Liver (tissue), 9 donors: Measurements from ENCODE around the gene MGAT4A. TPM values are rescaled to one million over a fixed set of nuclear protein-coding genes. Genes with fewer than 3 reads are reported as not detected.
"Not testable (repeated sequence)": the region's sequence is repeated elsewhere in the genome, so short reads cannot be mapped to it uniquely, and the experiment has no call there.

Experiments
- DNase-seq: peaks from one replicate; pipeline ENCODE4 v3.0.0-alpha.2; 2017; ENCODE audit warnings: low spot score
- H3K27ac ChIP-seq, 2 donors: one replicate each; pipeline ENCODE4 v1.7.0; 2013; ENCODE audit warnings: inconsistent platforms in 2 of 2, low read length in 2 of 2, control low read depth in 1 of 2, low read depth in 1 of 2, mild to moderate bottlenecking in 1 of 2
- H3K27me3 ChIP-seq, 4 donors: one replicate each; pipeline versions ENCODE4 v1.6.1 to v1.7.0; 2013; ENCODE audit warnings: low read length in 3 of 4, inconsistent platforms in 1 of 4, mild to moderate bottlenecking in 1 of 4, moderate library complexity in 1 of 4; ENCODE audit not compliant: control insufficient read depth in 4 of 4, insufficient read depth in 4 of 4
- H3K36me3 ChIP-seq, 4 donors: one replicate each; pipeline versions ENCODE4 v1.6.1 to v1.7.0; 2013; ENCODE audit warnings: low read length in 3 of 4, mild to moderate bottlenecking in 3 of 4, low read depth in 1 of 4, moderate library complexity in 1 of 4; ENCODE audit not compliant: control insufficient read depth in 4 of 4, insufficient read depth in 3 of 4
- H3K4me1 ChIP-seq, 4 donors: one replicate each; pipeline versions ENCODE4 v1.6.1 to v1.7.0; 2013; ENCODE audit warnings: low read length in 3 of 4, mild to moderate bottlenecking in 3 of 4, moderate library complexity in 1 of 4; ENCODE audit not compliant: control insufficient read depth in 4 of 4, insufficient read depth in 4 of 4
- H3K4me3 ChIP-seq, 3 donors: one replicate each; pipeline versions ENCODE4 v1.6.1 to v1.7.0; 2013; ENCODE audit warnings: low read length in 3 of 3, control low read depth in 1 of 3, low read depth in 1 of 3, mild to moderate bottlenecking in 1 of 3
- H3K9ac ChIP-seq, 2 donors: one replicate each; pipeline ENCODE4 v1.7.0; 2013; ENCODE audit warnings: low read length in 2 of 2, mild to moderate bottlenecking in 2 of 2, moderate library complexity in 2 of 2, control low read depth in 1 of 2, low read depth in 1 of 2
- H3K9me3 ChIP-seq, 4 donors: one replicate each; pipeline versions ENCODE4 v1.6.1 to v1.7.0; 2013; ENCODE audit warnings: low read length in 3 of 4; ENCODE audit not compliant: control insufficient read depth in 4 of 4
- FOXA1 ChIP-seq: IDR thresholded peaks from 2 replicates; pipeline ENCODE4 v1.6.1; 2016; ENCODE audit warnings: antibody characterized with exemption
- FOXA2 ChIP-seq: IDR thresholded peaks from 2 replicates; pipeline ENCODE4 v1.6.1; 2016; ENCODE audit warnings: antibody characterized with exemption
- HNF4A ChIP-seq, 2 donors: conservative IDR thresholded peaks; 2 replicates each; pipeline ENCODE4 v1.6.1; 2016; ENCODE audit warnings: antibody characterized with exemption in 2 of 2, mild to moderate bottlenecking in 2 of 2
- HNF4G ChIP-seq: IDR thresholded peaks from 2 replicates; pipeline ENCODE4 v1.6.1; 2016; ENCODE audit warnings: antibody characterized with exemption
- JUND ChIP-seq, 2 donors: IDR thresholded peaks; 2 replicates each; pipeline ENCODE4 v1.6.1; 2016; ENCODE audit warnings: antibody characterized with exemption in 2 of 2
- NR2F2 ChIP-seq: IDR thresholded peaks from 2 replicates; pipeline ENCODE4 v1.6.1; 2016; ENCODE audit warnings: antibody characterized with exemption
- RAD21 ChIP-seq, 2 donors: IDR thresholded peaks; 2 replicates each; pipeline ENCODE4 v1.6.1; 2016; ENCODE audit warnings: antibody characterized with exemption in 2 of 2, mild to moderate bottlenecking in 2 of 2
- REST ChIP-seq: IDR thresholded peaks from 2 replicates; pipeline ENCODE4 v1.6.1; 2016; ENCODE audit warnings: antibody characterized with exemption, mild to moderate bottlenecking
- TAF1 ChIP-seq: conservative IDR thresholded peaks from 2 replicates; pipeline ENCODE4 v1.6.1; 2016; ENCODE audit warnings: antibody characterized with exemption, mild to moderate bottlenecking
- YY1 ChIP-seq: IDR thresholded peaks from 2 replicates; pipeline ENCODE4 v1.6.1; 2016; ENCODE audit warnings: antibody characterized with exemption, mild to moderate bottlenecking
- whole genome bisulfite sequencing: extraction: QIAGEN DNeasy Blood & Tissue Kit; methylation state at CpG from one replicate; pipeline ENCODE4 v1.1.7; 2013; 5-methylcytosine and 5-hydroxymethylcytosine counted together
- polyA plus RNA-seq, 2 donors: library from polyadenylated mRNA; stranded (reverse) in 1 of 2; unstranded in 1 of 2; fragments of 200-250 nt in 1 of 2; fragments of >200 nt in 1 of 2; fragmentation: Nextera tagmentation in 1 of 2; extraction: Ambion mirVana in 1 of 2; gene quantifications; one replicate each; pipeline versions ENCODE4 v1.2.1 to v1.2.3, GENCODE V29; 2013 to 2015
- total RNA-seq, 2 donors: library from RNA; depleted of rRNA; stranded (reverse); fragments of >200 nt; gene quantifications; one replicate each; pipeline ENCODE4 v1.2.3, GENCODE V29; 2014
- TF ChIP-seq, protein P1 (sequence below): fragments of 150-350 bp; IDR thresholded peaks from 2 replicates; pipeline ENCODE4 v1.5.1; 2017; ENCODE audit warnings: improper control_type of control experiment, low read depth, low read length; ENCODE audit not compliant: missing input control
- TF ChIP-seq, protein P2 (sequence below): IDR thresholded peaks from 2 replicates; pipeline ENCODE4 v1.6.1; 2016; ENCODE audit warnings: antibody characterized with exemption
- TF ChIP-seq, protein P3 (sequence below): IDR thresholded peaks from 2 replicates; pipeline ENCODE4 v1.6.1; 2016; ENCODE audit warnings: antibody characterized with exemption
- TF ChIP-seq, protein P4 (sequence below): IDR thresholded peaks from 2 replicates; pipeline ENCODE4 v1.6.1; 2016; ENCODE audit warnings: antibody characterized with exemption
- donor health status: healthy.
- donor health status: healthy.
- donor health status: healthy.
- donor health status: healthy.
- donor health status: healthy.

The MGAT4A gene
- total and polyA plus RNA-seq, 4 donors, result 2.7 to 17.3 (median 5.4) TPM

- H3K27me3 ChIP-seq, result no peaks in the 10 kb centered on the region
These were observed 22.9 kb upstream of the MGAT4A start for GRCh38 chr2:98753801-98754200.

GRCh38 chr2:98752711-98753110 is 21.8 kb upstream of the MGAT4A start:
- H3K27me3 ChIP-seq, H3K27ac ChIP-seq, H3K4me1 ChIP-seq, H3K4me3 ChIP-seq, H3K9ac ChIP-seq, DNase-seq, H3K9me3 ChIP-seq, H3K36me3 ChIP-seq: not testable (repeated sequence)
- WGBS, result 89% methylated on average over 4 of the region's 4 CpGs

More at GRCh38 chr2:98753801-98754200, 22.9 kb upstream of the MGAT4A start:
- Histone ChIP-seq H3K9ac (no peak overlapping the region), H3K9me3 (no peaks in the 10 kb centered on the region), H3K4me3 (no peak overlapping the region), H3K36me3 (no peaks in the 10 kb centered on the region), H3K4me1 (no peaks in the 10 kb centered on the region), H3K27ac (no peak overlapping the region)
- DNase-seq, result no peak
- TF ChIP-seq, protein P1, sequence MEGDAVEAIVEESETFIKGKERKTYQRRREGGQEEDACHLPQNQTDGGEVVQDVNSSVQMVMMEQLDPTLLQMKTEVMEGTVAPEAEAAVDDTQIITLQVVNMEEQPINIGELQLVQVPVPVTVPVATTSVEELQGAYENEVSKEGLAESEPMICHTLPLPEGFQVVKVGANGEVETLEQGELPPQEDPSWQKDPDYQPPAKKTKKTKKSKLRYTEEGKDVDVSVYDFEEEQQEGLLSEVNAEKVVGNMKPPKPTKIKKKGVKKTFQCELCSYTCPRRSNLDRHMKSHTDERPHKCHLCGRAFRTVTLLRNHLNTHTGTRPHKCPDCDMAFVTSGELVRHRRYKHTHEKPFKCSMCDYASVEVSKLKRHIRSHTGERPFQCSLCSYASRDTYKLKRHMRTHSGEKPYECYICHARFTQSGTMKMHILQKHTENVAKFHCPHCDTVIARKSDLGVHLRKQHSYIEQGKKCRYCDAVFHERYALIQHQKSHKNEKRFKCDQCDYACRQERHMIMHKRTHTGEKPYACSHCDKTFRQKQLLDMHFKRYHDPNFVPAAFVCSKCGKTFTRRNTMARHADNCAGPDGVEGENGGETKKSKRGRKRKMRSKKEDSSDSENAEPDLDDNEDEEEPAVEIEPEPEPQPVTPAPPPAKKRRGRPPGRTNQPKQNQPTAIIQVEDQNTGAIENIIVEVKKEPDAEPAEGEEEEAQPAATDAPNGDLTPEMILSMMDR, result no peak
- no peak for TF ChIP-seq RAD21 (IDR thresholded peaks at IDR 0.05)
- TF ChIP-seq NR2F2, result no peak
- TF ChIP-seq, protein P2, sequence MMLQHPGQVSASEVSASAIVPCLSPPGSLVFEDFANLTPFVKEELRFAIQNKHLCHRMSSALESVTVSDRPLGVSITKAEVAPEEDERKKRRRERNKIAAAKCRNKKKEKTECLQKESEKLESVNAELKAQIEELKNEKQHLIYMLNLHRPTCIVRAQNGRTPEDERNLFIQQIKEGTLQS, result no peak
- TF ChIP-seq, protein P3, sequence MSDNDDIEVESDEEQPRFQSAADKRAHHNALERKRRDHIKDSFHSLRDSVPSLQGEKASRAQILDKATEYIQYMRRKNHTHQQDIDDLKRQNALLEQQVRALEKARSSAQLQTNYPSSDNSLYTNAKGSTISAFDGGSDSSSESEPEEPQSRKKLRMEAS, result no peak
- TF ChIP-seq JUND (IDR thresholded peaks at IDR 0.05), result no peak
- TF ChIP-seq FOXA2, result no peak
- no peak for TF ChIP-seq FOXA1
- TF ChIP-seq, protein P4, sequence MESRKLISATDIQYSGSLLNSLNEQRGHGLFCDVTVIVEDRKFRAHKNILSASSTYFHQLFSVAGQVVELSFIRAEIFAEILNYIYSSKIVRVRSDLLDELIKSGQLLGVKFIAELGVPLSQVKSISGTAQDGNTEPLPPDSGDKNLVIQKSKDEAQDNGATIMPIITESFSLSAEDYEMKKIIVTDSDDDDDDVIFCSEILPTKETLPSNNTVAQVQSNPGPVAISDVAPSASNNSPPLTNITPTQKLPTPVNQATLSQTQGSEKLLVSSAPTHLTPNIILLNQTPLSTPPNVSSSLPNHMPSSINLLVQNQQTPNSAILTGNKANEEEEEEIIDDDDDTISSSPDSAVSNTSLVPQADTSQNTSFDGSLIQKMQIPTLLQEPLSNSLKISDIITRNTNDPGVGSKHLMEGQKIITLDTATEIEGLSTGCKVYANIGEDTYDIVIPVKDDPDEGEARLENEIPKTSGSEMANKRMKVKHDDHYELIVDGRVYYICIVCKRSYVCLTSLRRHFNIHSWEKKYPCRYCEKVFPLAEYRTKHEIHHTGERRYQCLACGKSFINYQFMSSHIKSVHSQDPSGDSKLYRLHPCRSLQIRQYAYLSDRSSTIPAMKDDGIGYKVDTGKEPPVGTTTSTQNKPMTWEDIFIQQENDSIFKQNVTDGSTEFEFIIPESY, result no peak
- TF ChIP-seq REST, result no peak

DNA sequence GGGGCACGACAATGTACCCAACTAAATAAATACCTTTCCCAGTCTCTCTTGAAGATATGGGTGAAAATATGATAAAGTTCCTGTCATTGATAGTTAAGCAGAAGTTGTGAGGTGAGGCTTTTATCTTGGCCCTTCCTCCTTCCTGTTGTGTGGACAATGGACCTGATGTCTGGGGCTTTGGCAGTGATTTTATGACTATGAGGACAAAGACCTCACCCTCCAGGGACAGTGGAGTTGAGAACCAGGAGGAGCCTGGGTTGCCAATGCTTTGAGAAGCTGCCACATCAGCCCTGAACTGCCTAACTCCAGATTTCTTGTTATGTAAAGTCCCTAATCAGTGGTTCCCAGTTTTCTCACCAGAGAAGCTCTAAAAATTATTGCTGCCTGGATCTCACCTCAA is 20.8 kb upstream of the MGAT4A start:
- Histone ChIP-seq H3K27ac (no peak overlapping the region), H3K4me1 (no peaks in the 10 kb centered on the region), H3K27me3 (no peaks in the 10 kb centered on the region), H3K9me3 (no peaks in the 10 kb centered on the region), H3K4me3 (no peak overlapping the region), H3K36me3 (no peaks in the 10 kb centered on the region), H3K9ac (no peak overlapping the region)
- no peak for DNase-seq
- 85% methylated on average over 1 of the region's 1 CpG for WGBS
- TF ChIP-seq, protein P1, result no peak
- TF ChIP-seq TAF1, result no peak
- TF ChIP-seq HNF4G, result no peak
- no peak for TF ChIP-seq REST
- no peak for TF ChIP-seq FOXA1
- TF ChIP-seq YY1, result no peak
- TF ChIP-seq, protein P3, result no peak
- TF ChIP-seq HNF4A (conservative IDR thresholded peaks at IDR 0.05), result no peak
- TF ChIP-seq NR2F2, result no peak
